ENCODE results near the gene NUDT1. TPM values are rescaled to one million over a fixed set of nuclear protein-coding genes. Genes with fewer than 3 reads are reported as not detected.

Gene NUDT1
- total RNA-seq, 6 donors from 2014 or later, result 6.3 to 23.2 (median 13.9) TPM

DNA sequence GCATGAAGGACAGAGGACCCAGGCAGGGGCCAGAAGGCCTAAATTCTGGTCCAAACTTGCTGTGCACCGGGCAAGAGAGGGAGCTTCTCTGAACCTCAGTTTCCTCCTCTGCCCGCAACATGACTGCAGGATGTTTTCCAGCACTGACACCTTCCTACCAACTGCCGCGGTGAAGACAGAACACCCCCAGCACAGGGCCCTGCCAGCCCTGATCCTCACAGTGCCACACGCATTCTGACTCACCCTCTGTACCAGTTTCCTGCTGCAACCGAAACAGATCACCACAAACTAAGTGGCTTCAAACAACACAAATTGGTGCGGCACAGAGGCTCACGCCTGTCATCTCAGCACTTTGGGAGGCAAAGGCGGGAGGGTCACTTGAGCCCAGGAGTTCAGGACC lies 27.4 kb upstream of the NUDT1 start:
- peaks cover 0 to 2% (median 0%) of the 10 kb centered on the region in 4 donors for H3K4me1 ChIP-seq
- TF ChIP-seq EP300 (IDR thresholded peaks at IDR 0.05), result no peak
- TF ChIP-seq, protein P1, sequence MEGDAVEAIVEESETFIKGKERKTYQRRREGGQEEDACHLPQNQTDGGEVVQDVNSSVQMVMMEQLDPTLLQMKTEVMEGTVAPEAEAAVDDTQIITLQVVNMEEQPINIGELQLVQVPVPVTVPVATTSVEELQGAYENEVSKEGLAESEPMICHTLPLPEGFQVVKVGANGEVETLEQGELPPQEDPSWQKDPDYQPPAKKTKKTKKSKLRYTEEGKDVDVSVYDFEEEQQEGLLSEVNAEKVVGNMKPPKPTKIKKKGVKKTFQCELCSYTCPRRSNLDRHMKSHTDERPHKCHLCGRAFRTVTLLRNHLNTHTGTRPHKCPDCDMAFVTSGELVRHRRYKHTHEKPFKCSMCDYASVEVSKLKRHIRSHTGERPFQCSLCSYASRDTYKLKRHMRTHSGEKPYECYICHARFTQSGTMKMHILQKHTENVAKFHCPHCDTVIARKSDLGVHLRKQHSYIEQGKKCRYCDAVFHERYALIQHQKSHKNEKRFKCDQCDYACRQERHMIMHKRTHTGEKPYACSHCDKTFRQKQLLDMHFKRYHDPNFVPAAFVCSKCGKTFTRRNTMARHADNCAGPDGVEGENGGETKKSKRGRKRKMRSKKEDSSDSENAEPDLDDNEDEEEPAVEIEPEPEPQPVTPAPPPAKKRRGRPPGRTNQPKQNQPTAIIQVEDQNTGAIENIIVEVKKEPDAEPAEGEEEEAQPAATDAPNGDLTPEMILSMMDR (IDR thresholded peaks at IDR 0.05), result no peak
- no peak for TF ChIP-seq POLR2A (IDR thresholded peaks at IDR 0.05)
- TF ChIP-seq POLR2AphosphoS5 (IDR thresholded peaks at IDR 0.05), result no peak

GRCh38 chr7:2215851-2216250 lies 26.2 kb upstream of the NUDT1 start:
- DNase-seq, result peak in 1 of 2 donors; percentile 40
- WGBS, 2 donors, result 92 to 97% methylated on average over 12 to 13 of the region's 17 CpGs

More for the DNA sequence above, 27.4 kb upstream of the NUDT1 start:
- peaks cover 25 to 90% (median 77%) of the 10 kb centered on the region in 4 donors for H3K36me3 ChIP-seq
- H3K27me3 ChIP-seq, result no peaks in the 10 kb centered on the region
- no peak for ATAC-seq (ENCODE audit: low FRiP score in 2 of 2)
- DNase-seq, result no peak
- WGBS, 2 donors, result 91 to 92% methylated on average over 8 to 9 of the region's 9 CpGs
- H3K9me3 ChIP-seq, result no peaks in the 10 kb centered on the region
- H3K27ac ChIP-seq, result no peak overlapping the region
- no peak overlapping the region for H3K4me3 ChIP-seq

GRCh38 chr7:2217206-2217605 lies 24.8 kb upstream of the NUDT1 start:
- WGBS, 2 donors, result 88 to 95% methylated on average over 8 to 10 of the region's 10 CpGs
- Histone ChIP-seq H3K4me1 (no peaks in the 10 kb centered on the region), H3K9me3 (no peaks in the 10 kb centered on the region), H3K27ac (no peak overlapping the region), H3K36me3 (peaks cover 21 to 99% (median 85%) of the 10 kb centered on the region in 4 donors), H3K4me3 (no peak overlapping the region), H3K27me3 (no peaks in the 10 kb centered on the region)
- peak in 1 of 2 donors; percentile 48 for DNase-seq
- no peak for TF ChIP-seq EP300 (IDR thresholded peaks at IDR 0.05)
- no peak for TF ChIP-seq POLR2AphosphoS5 (IDR thresholded peaks at IDR 0.05)
- TF ChIP-seq POLR2A (IDR thresholded peaks at IDR 0.05), result no peak
- TF ChIP-seq, protein P1 (IDR thresholded peaks at IDR 0.05), result no peak
- ATAC-seq (ENCODE audit: low FRiP score in 2 of 2), result no peak

More at GRCh38 chr7:2215851-2216250, 26.2 kb upstream of the NUDT1 start:
- Histone ChIP-seq H3K4me1 (no peaks in the 10 kb centered on the region), H3K36me3 (peaks cover 25 to 99% (median 82%) of the 10 kb centered on the region in 4 donors), H3K9me3 (no peaks in the 10 kb centered on the region), H3K27ac (no peak overlapping the region), H3K4me3 (no peak overlapping the region), H3K27me3 (no peaks in the 10 kb centered on the region)
- ATAC-seq (ENCODE audit: low FRiP score in 2 of 2), result no peak
- TF ChIP-seq EP300 (IDR thresholded peaks at IDR 0.05), result no peak
- TF ChIP-seq, protein P1 (IDR thresholded peaks at IDR 0.05), result no peak
- no peak for TF ChIP-seq POLR2A (IDR thresholded peaks at IDR 0.05)
- TF ChIP-seq POLR2AphosphoS5 (IDR thresholded peaks at IDR 0.05), result no peak

GRCh38 chr7:2217716-2218443 lies 24.1 kb upstream of the NUDT1 start:
- H3K27ac ChIP-seq, result no peak overlapping the region
- H3K4me3 ChIP-seq, result no peak overlapping the region
- H3K36me3 ChIP-seq, result peaks cover 22 to 99% (median 85%) of the 10 kb centered on the region in 4 donors
- H3K4me1 ChIP-seq, result no peaks in the 10 kb centered on the region
- no peaks in the 10 kb centered on the region for H3K9me3 ChIP-seq
- TF ChIP-seq POLR2AphosphoS5 (IDR thresholded peaks at IDR 0.05) (no peak), POLR2A (IDR thresholded peaks at IDR 0.05) (no peak), EP300 (IDR thresholded peaks at IDR 0.05) (no peak)
- TF ChIP-seq, protein P1 (IDR thresholded peaks at IDR 0.05), result no peak
- 86 to 93% methylated on average over 11 to 19 of the region's 19 CpGs for WGBS, 2 donors
- ATAC-seq (ENCODE audit: low FRiP score in 2 of 2) (no peak), DNase-seq (peak in 1 of 2 donors; percentile 48)
- H3K27me3 ChIP-seq, result no peaks in the 10 kb centered on the region

DNA sequence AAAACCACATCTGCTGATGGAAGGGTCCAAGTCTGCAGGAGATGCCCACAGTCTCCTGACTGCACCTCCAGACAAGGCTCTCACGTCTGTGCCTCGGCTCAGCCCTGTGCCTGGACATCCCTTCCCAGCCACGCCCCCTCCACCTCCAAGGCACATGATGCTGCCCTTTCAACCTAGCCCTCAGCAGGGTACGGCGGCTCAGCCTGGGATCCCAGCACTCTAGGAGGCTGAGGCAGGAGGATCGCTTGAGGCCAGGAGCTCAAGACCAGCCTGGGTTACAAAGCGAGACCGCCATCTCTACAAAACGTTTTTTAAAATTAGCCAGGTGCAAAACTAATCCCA lies 23.6 kb upstream of the NUDT1 start:
- H3K4me3 ChIP-seq, result no peak overlapping the region
- H3K36me3 ChIP-seq, result peaks cover 22 to 99% (median 84%) of the 10 kb centered on the region in 4 donors
- H3K27me3 ChIP-seq, result no peaks in the 10 kb centered on the region
- WGBS, 2 donors, result 96% methylated on average over 7 to 9 of the region's 9 CpGs
- H3K9me3 ChIP-seq, result no peaks in the 10 kb centered on the region
- no peak overlapping the region for H3K27ac ChIP-seq
- TF ChIP-seq POLR2AphosphoS5 (IDR thresholded peaks at IDR 0.05) (no peak), EP300 (IDR thresholded peaks at IDR 0.05) (no peak), POLR2A (IDR thresholded peaks at IDR 0.05) (no peak)
- TF ChIP-seq, protein P1 (IDR thresholded peaks at IDR 0.05), result no peak
- H3K4me1 ChIP-seq, result no peaks in the 10 kb centered on the region
- no peak for DNase-seq
- no peak for ATAC-seq (ENCODE audit: low FRiP score in 2 of 2)

Measured in upper lobe of left lung (tissue), 6 donors.